OCI-LY7 (cell line): Measurements from ENCODE around the gene TPCN2. TPM values are rescaled to one million over a fixed set of nuclear protein-coding genes. Genes with fewer than 3 reads are reported as not detected.

Source experiments
- BruUV-seq: library from RNA; stranded (reverse); fragments of 400-500 nt; replicated peaks from 2 replicates; lab custom pipeline; 2021; lab: Mats Ljungman, UMichigan
- CTCF ChIA-PET: fragments of 300-600 bp; sonication (Branson Sonifier 250); formaldehyde crosslinking; loops from one replicate; lab custom pipeline; 2022; ENCODE audit warnings: antibody characterized with exemption; ENCODE audit not compliant: unreplicated experiment; lab: Charles Lee
- POLR2A ChIA-PET: fragments of 300-600 bp; sonication (Branson Sonifier 250); formaldehyde crosslinking; loops from one replicate; lab custom pipeline; 2022; ENCODE audit warnings: antibody characterized with exemption; lab: Charles Lee
- DNase-seq: peaks from one replicate; pipeline ENCODE4 v3.0.0-alpha.2; 2015; ENCODE audit warnings: low spot score
- H2AFZ ChIP-seq: fragments of 200-600 bp; sonication (generic), shearing (Covaris generic); 2 replicates; pipeline ENCODE4 v1.6.1; 2014; ENCODE audit warnings: mild to moderate bottlenecking, antibody characterized with exemption, low read length, moderate library complexity
- H3K27ac ChIP-seq: fragments of 200-600 bp; sonication (generic); 2 replicates; pipeline ENCODE4 v1.5.1; 2014; ENCODE audit warnings: mixed run types, low read depth, mild to moderate bottlenecking, moderate library complexity, low read length, inconsistent platforms; ENCODE audit not compliant: poor library complexity, severe bottlenecking
- H3K36me3 ChIP-seq: fragments of 200-600 bp; sonication (generic); 2 replicates; pipeline ENCODE4 v1.6.1; 2014; ENCODE audit warnings: mild to moderate bottlenecking, antibody characterized with exemption, low read length, moderate library complexity, mixed read lengths; ENCODE audit not compliant: insufficient read depth
- H3K4me1 ChIP-seq: fragments of 200-600 bp; sonication (generic); 2 replicates; pipeline ENCODE4 v1.5.1; 2014; ENCODE audit warnings: mild to moderate bottlenecking, low read length; ENCODE audit not compliant: insufficient read depth, poor library complexity, severe bottlenecking
- H3K4me2 ChIP-seq: fragments of 200-600 bp; sonication (generic); 2 replicates; pipeline ENCODE4 v1.6.1; 2014; ENCODE audit warnings: mild to moderate bottlenecking, low read length
- H3K4me3 ChIP-seq: fragments of 200-600 bp; sonication (generic); 2 replicates; pipeline ENCODE4 v1.5.1; 2014; ENCODE audit warnings: mild to moderate bottlenecking, low read depth, low read length; ENCODE audit not compliant: poor library complexity, severe bottlenecking
- H3K79me2 ChIP-seq: fragments of 200-600 bp; sonication (generic); 2 replicates; pipeline ENCODE4 v1.6.1; 2016; ENCODE audit warnings: low read depth, mild to moderate bottlenecking, low read length, moderate library complexity, mixed read lengths; ENCODE audit not compliant: insufficient read depth
- H3K9me2 ChIP-seq: fragments of 200-600 bp; sonication (generic); 2 replicates; pipeline ENCODE4 v1.6.1; 2016; ENCODE audit warnings: mild to moderate bottlenecking, low read length, mixed read lengths; ENCODE audit not compliant: insufficient read depth
- H3K9me3 ChIP-seq: fragments of 200-600 bp; sonication (generic); 2 replicates; pipeline ENCODE4 v1.6.1; 2014; ENCODE audit warnings: mild to moderate bottlenecking, mixed run types, low read length, mixed read lengths
- H4K20me1 ChIP-seq: fragments of 200-600 bp; sonication (generic); 2 replicates; pipeline ENCODE4 v1.6.1; 2014; ENCODE audit warnings: mild to moderate bottlenecking, antibody characterized with exemption, low read length, moderate library complexity, mixed read lengths; ENCODE audit not compliant: insufficient read depth
- CTCF ChIP-seq: fragments of 200-600 bp; sonication (generic); conservative IDR thresholded peaks from 2 replicates; pipeline ENCODE4 v1.5.1; 2014; ENCODE audit warnings: mild to moderate bottlenecking, antibody characterized with exemption, low read length, moderate library complexity, mixed read lengths
- EZH2phosphoT487 ChIP-seq: fragments of 200-600 bp; sonication (generic); IDR thresholded peaks from 2 replicates; pipeline ENCODE4 v1.6.1; 2018; ENCODE audit warnings: low read depth, borderline replicate concordance, mild to moderate bottlenecking, mixed run types, antibody characterized with exemption, low read length, moderate library complexity, mixed read lengths
- intact Hi-C: fragments of 100-400 bp; cut with micrococcal nuclease; formaldehyde crosslinking; loops from one replicate; pipeline ENCODE4 v1.10.0; 2022; ENCODE audit not compliant: unreplicated experiment
- total RNA-seq, 2 experiments: library from RNA; depleted of rRNA in 1 of 2; stranded (reverse); fragments of >200 nt in 1 of 2; shearing (Covaris generic) in 1 of 2; gene quantifications; 2 replicates each; pipeline ENCODE4 v1.2.3, GENCODE V29; 2014 to 2022

TPCN2 gene
- total RNA-seq, 2 experiments from 2014 or later, result 21.5 to 65.2 TPM

- POLR2A ChIA-PET, result no interaction called here
- Histone ChIP-seq H4K20me1 (no peaks in the 10 kb centered on the region), H3K4me2 (no peak within 1 kb of the TSS), H3K9me3 (no peaks in the 10 kb centered on the region), H3K4me1 (no peaks in the 10 kb centered on the region), H3K79me2 (no peaks in the 10 kb centered on the region), H2AFZ (no peak within 1 kb of the TSS), H3K4me3 (no peak within 1 kb of the TSS), H3K27ac (no peak within 1 kb of the TSS), H3K36me3 (no peaks in the 10 kb centered on the region), H3K9me2 (no peaks in the 10 kb centered on the region)
- CTCF ChIA-PET, result no interaction called here
- no TSS peak for BruUV-seq
- no peak for DNase-seq
- intact Hi-C loops, result no loop called here
- TF ChIP-seq CTCF (no peak), EZH2phosphoT487 (no peak)
Measured at GRCh38 chr11:69155302-69156234, 106.8 kb downstream of the TPCN2 start, which contains the start of gene SMIM38. TSS of gene SMIM38 (plus strand) at chr11:69155935. CDS start at chr11:69157847, 1,912 bp downstream.

- no peaks in the 10 kb centered on the region for H3K9me3 ChIP-seq
- BruUV-seq, result no TSS peak
- ChIA-PET CTCF (no interaction called here), POLR2A (no interaction called here)
- H3K4me1 ChIP-seq, result no peaks in the 10 kb centered on the region
- H3K36me3 ChIP-seq, result no peaks in the 10 kb centered on the region
- no peak overlapping the region for H3K27ac ChIP-seq
- H2AFZ ChIP-seq, result no peak overlapping the region
- no peaks in the 10 kb centered on the region for H3K79me2 ChIP-seq
- intact Hi-C loops, result no loop called here
- H4K20me1 ChIP-seq, result no peaks in the 10 kb centered on the region
- TF ChIP-seq CTCF (no peak), EZH2phosphoT487 (no peak)
- no peak for DNase-seq
- H3K4me3 ChIP-seq, result no peak overlapping the region
- H3K4me2 ChIP-seq, result no peak overlapping the region
- H3K9me2 ChIP-seq, result no peaks in the 10 kb centered on the region
Measured at GRCh38 chr11:69156235-69156639, 107.5 kb downstream of the TPCN2 start.

GRCh38 chr11:69156673-69157155, 108.0 kb downstream of the TPCN2 start:
- intact Hi-C loops, result no loop called here
- no TSS peak for BruUV-seq
- H3K4me1 ChIP-seq, result no peaks in the 10 kb centered on the region
- H3K27ac ChIP-seq, result no peak overlapping the region
- no peak overlapping the region for H2AFZ ChIP-seq
- H3K79me2 ChIP-seq, result no peaks in the 10 kb centered on the region
- H4K20me1 ChIP-seq, result no peaks in the 10 kb centered on the region
- ChIA-PET CTCF (no interaction called here), POLR2A (no interaction called here)
- H3K4me3 ChIP-seq, result no peak overlapping the region
- no peak for DNase-seq
- TF ChIP-seq CTCF (no peak), EZH2phosphoT487 (no peak)
- no peak overlapping the region for H3K4me2 ChIP-seq
- H3K36me3 ChIP-seq, result no peaks in the 10 kb centered on the region
- no peaks in the 10 kb centered on the region for H3K9me3 ChIP-seq
- no peaks in the 10 kb centered on the region for H3K9me2 ChIP-seq
